ENCODE measurements around the gene SMARCAL1. TPM values are rescaled to one million over a fixed set of nuclear protein-coding genes. Genes with fewer than 3 reads are reported as not detected.

SMARCAL1 gene
- total RNA-seq, 1 experiment from 2014 or later, result 9.2 TPM

- peak; percentile 65 for DNase-seq (ENCODE audit: low read depth)
Observed at GRCh38 chr2:216426938-216427337, 14.7 kb downstream of the SMARCAL1 start.

GRCh38 chr2:216428618-216429350 lies 16.5 kb downstream of the SMARCAL1 start:
- no peak for DNase-seq (ENCODE audit: low read depth)

GRCh38 chr2:216429428-216429827 lies 17.1 kb downstream of the SMARCAL1 start:
- DNase-seq (ENCODE audit: low read depth), result no peak

GRCh38 chr2:216430811-216431530 lies 18.7 kb downstream of the SMARCAL1 start:
- no peak for DNase-seq (ENCODE audit: low read depth)

- DNase-seq (ENCODE audit: low read depth), result no peak
Observed at GRCh38 chr2:216431531-216431856, 19.2 kb downstream of the SMARCAL1 start.

- no peak for DNase-seq (ENCODE audit: low read depth)
Observed at GRCh38 chr2:216436383-216436782, 24.1 kb downstream of the SMARCAL1 start.

GRCh38 chr2:216441308-216442010 lies 29.2 kb downstream of the SMARCAL1 start:
- DNase-seq (ENCODE audit: low read depth), result no peak

GRCh38 chr2:216445501-216445900 lies 33.2 kb downstream of the SMARCAL1 start:
- DNase-seq (ENCODE audit: low read depth), result no peak

- no peak for DNase-seq (ENCODE audit: low read depth)
Observed at GRCh38 chr2:216446343-216446742, 34.1 kb downstream of the SMARCAL1 start.

- DNase-seq (ENCODE audit: low read depth), result no peak
Observed at GRCh38 chr2:216447293-216447692, 35.0 kb downstream of the SMARCAL1 start.

GRCh38 chr2:216448829-216449228 lies 36.5 kb downstream of the SMARCAL1 start:
- DNase-seq (ENCODE audit: low read depth), result no peak

- DNase-seq (ENCODE audit: low read depth), result no peak
Observed at GRCh38 chr2:216450346-216450745, 38.1 kb downstream of the SMARCAL1 start.

GRCh38 chr2:216450784-216451183 lies 38.5 kb downstream of the SMARCAL1 start:
- DNase-seq (ENCODE audit: low read depth), result no peak

- no peak for DNase-seq (ENCODE audit: low read depth)
Observed at GRCh38 chr2:216453955-216454614, 41.8 kb downstream of the SMARCAL1 start.

GRCh38 chr2:216463148-216463547 lies 50.9 kb downstream of the SMARCAL1 start:
- peak; percentile 23 for DNase-seq (ENCODE audit: low read depth)

GRCh38 chr2:216464104-216464720 lies 51.9 kb downstream of the SMARCAL1 start:
- DNase-seq (ENCODE audit: low read depth), result no peak

- DNase-seq (ENCODE audit: low read depth), result no peak
Observed at GRCh38 chr2:216465579-216466195, 53.4 kb downstream of the SMARCAL1 start.

- no peak for DNase-seq (ENCODE audit: low read depth)
Observed at GRCh38 chr2:216467845-216468244, 55.6 kb downstream of the SMARCAL1 start.

- no peak for DNase-seq (ENCODE audit: low read depth)
Observed at GRCh38 chr2:216469661-216470060, 57.4 kb downstream of the SMARCAL1 start.

GRCh38 chr2:216473187-216473586 lies 60.9 kb downstream of the SMARCAL1 start:
- DNase-seq (ENCODE audit: low read depth), result no peak

All from LHCN-M2 (cell line).